Ovary (tissue), 9 donors: ENCODE measurements around the gene LYRM4. TPM values are rescaled to one million over a fixed set of nuclear protein-coding genes. Genes with fewer than 3 reads are reported as not detected.

Experiments
- DNase-seq, 5 donors: peaks; one replicate each; pipeline ENCODE4 v3.0.0-alpha.2; 2019 to 2020
- H3K27ac ChIP-seq, 2 donors: fragments of 200-600 bp; one replicate each; pipeline versions ENCODE4 v1.5.1 to v1.8.0; 2019 to 2022
- H3K27me3 ChIP-seq: fragments of 200-600 bp; one replicate; pipeline ENCODE4 v1.8.0; 2022
- H3K36me3 ChIP-seq: fragments of 200-600 bp; sonication (generic); one replicate; pipeline ENCODE4 v1.5.1; 2019
- H3K4me1 ChIP-seq: one replicate; pipeline ENCODE4 v1.8.1; 2013; ENCODE audit warnings: mild to moderate bottlenecking, moderate library complexity; ENCODE audit not compliant: insufficient read depth
- H3K4me3 ChIP-seq: fragments of 200-600 bp; sonication (generic); one replicate; pipeline ENCODE4 v1.5.1; 2017
- H3K9me3 ChIP-seq, 2 donors: fragments of 200-600 bp in 1 of 2; sonication (generic) in 1 of 2; one replicate each; pipeline versions ENCODE4 v1.5.1 to v1.8.1; 2013 to 2019; ENCODE audit warnings: mild to moderate bottlenecking in 1 of 2, moderate library complexity in 1 of 2
- EP300 ChIP-seq: sonication (generic); formaldehyde crosslinking; IDR thresholded peaks from one replicate; pipeline ENCODE4 v1.6.1; 2017; ENCODE audit warnings: antibody characterized with exemption
- POLR2A ChIP-seq: fragments of 450-650 bp; IDR thresholded peaks from one replicate; pipeline ENCODE4 v1.6.1; 2017; ENCODE audit warnings: antibody characterized with exemption, mild to moderate bottlenecking, moderate library complexity
- WGBS, 3 donors: extraction: QIAGEN DNeasy Blood & Tissue Kit in 1 of 3; methylation state at CpG; one replicate each; pipeline versions ENCODE4 v1.1.5 to v1.1.7; 2013 to 2017; 5-methylcytosine and 5-hydroxymethylcytosine counted together
- intact Hi-C, 4 donors: fragments of 100-400 bp; cut with DNase I; formaldehyde crosslinking; loops; one replicate each; pipeline versions ENCODE4 v1.11.0 to v1.15.1; 2022 to 2023
- polyA plus RNA-seq, 2 donors: library from polyadenylated mRNA; stranded (reverse); fragments of 200-250 nt in 1 of 2; fragments of 350-450 nt in 1 of 2; fragmentation: Illumina TruSeq in 1 of 2; extraction: RNeasy Lipid Tissue Mini Kit (QIAGEN cat#74804) in 1 of 2; gene quantifications; one replicate each; pipeline ENCODE4 v1.2.3, GENCODE V29; 2013 to 2014
- total RNA-seq, 7 donors: library from RNA; depleted of rRNA in 2 of 7; stranded (reverse); fragments of >200 nt in 2 of 7; fragmentation: NEBNext Ultra II Directional in 3 of 7; extraction: Animal tissue kit (Norgen Biotek cat#: 25700) in 3 of 7; gene quantifications; one replicate each; pipeline versions ENCODE4 v1.1.0 to v1.2.4, GENCODE V29; 2016 to 2023
- TF ChIP-seq, protein P1 (sequence below), 3 donors: fragments of 450-650 bp in 2 of 3; fragments of 200-600 bp in 1 of 3; IDR thresholded peaks; one replicate each; pipeline versions ENCODE4 v1.5.1 to v1.8.0; 2016 to 2022; ENCODE audit warnings: antibody characterized with exemption in 3 of 3, mild to moderate bottlenecking in 1 of 3
- donor health status: DM: no; HTN: no; CAD: no; lungs with moderate emphysema.
- donor health status: DM: no; HTN: no; CAD: no.
- donor health status: Bipolar disorder and iron deficiency.
- donor health status: DM: yes; HTN: yes; CAD: no.
- donor health status: DM: no; HTN: no; CAD: no.
- donor health status: DM: yes; HTN: yes; CAD: no.

LYRM4 gene
- total and polyA plus RNA-seq, 9 donors: 28.0 to 38.2 (median 33.6) TPM

DNA sequence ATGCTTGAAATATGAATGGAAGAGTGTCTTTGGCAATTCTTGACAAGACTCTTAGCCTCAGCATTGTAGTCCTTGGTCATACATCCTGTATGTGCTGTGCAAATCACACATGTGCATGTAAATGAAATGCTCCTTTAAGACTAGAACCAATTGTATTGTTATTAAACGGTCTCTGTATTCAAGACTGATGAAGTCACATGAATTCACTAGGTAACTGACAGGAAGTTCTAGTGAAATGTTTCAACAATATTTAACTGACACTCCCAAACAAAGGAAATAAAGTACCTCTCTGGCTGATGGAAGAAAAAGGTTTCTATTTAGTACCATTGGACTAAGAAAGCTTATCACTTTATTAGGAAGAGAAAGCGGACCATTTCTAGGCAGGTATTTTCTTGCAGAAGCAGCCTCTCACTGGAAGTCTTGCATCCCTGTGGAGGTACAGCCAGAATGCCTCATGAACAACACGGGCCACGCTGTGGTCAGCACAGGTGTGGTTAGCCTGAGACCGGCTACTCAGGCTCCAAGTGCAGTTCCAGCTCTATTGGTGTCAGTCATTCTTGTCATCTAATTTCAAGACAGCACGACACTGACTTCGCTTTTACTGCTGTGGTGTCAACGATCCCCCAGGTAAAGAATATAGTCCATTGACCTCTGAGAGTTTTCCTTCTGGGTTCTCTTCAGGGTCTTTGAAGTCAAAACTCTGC, 158.3 kb downstream of the LYRM4 start:
- WGBS, 3 donors: 90 to 92% (median 90%) methylated on average over 8 of the region's 8 CpGs
- no peaks in the 10 kb centered on the region for H3K36me3 ChIP-seq
- DNase-seq: no peak
- no peak overlapping the region for H3K27ac ChIP-seq
- no peaks in the 10 kb centered on the region for H3K4me1 ChIP-seq
- H3K27me3 ChIP-seq: no peaks in the 10 kb centered on the region
- H3K9me3 ChIP-seq: no peaks in the 10 kb centered on the region
- intact Hi-C loops: no loop called here
- no peak for TF ChIP-seq POLR2A
- no peak for TF ChIP-seq EP300
- TF ChIP-seq, protein P1, sequence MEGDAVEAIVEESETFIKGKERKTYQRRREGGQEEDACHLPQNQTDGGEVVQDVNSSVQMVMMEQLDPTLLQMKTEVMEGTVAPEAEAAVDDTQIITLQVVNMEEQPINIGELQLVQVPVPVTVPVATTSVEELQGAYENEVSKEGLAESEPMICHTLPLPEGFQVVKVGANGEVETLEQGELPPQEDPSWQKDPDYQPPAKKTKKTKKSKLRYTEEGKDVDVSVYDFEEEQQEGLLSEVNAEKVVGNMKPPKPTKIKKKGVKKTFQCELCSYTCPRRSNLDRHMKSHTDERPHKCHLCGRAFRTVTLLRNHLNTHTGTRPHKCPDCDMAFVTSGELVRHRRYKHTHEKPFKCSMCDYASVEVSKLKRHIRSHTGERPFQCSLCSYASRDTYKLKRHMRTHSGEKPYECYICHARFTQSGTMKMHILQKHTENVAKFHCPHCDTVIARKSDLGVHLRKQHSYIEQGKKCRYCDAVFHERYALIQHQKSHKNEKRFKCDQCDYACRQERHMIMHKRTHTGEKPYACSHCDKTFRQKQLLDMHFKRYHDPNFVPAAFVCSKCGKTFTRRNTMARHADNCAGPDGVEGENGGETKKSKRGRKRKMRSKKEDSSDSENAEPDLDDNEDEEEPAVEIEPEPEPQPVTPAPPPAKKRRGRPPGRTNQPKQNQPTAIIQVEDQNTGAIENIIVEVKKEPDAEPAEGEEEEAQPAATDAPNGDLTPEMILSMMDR (IDR thresholded peaks at IDR 0.05): no peak
- no peak overlapping the region for H3K4me3 ChIP-seq

DNA sequence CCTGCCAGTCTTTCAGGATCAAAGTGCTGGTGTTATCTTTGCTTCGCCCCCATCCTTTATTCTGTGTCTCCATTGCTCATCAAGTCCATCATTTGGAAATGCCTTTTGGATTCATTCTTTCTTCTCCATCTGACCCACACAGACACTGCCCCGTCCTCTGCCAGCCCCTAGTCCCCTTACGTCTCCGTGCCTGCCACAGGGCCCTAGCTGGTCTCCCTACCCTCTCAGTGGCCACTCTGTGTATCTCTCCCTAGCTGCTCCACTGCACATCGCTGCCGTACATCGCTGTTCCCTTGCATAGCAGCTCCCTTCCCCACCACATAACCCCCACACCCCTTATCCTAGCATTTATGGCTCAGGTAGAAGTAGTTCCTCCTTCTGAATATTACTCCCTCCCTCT, 159.9 kb downstream of the LYRM4 start:
- DNase-seq: no peak
- 93 to 95% (median 94%) methylated on average over 7 of the region's 7 CpGs for WGBS, 3 donors
- Histone ChIP-seq H3K36me3 (no peaks in the 10 kb centered on the region), H3K27ac (no peak overlapping the region), H3K9me3 (no peaks in the 10 kb centered on the region), H3K27me3 (no peaks in the 10 kb centered on the region), H3K4me1 (no peaks in the 10 kb centered on the region), H3K4me3 (no peak overlapping the region)
- intact Hi-C loops: no loop called here
- no peak for TF ChIP-seq POLR2A
- no peak for TF ChIP-seq EP300
- TF ChIP-seq, protein P1 (IDR thresholded peaks at IDR 0.05): no peak

DNA sequence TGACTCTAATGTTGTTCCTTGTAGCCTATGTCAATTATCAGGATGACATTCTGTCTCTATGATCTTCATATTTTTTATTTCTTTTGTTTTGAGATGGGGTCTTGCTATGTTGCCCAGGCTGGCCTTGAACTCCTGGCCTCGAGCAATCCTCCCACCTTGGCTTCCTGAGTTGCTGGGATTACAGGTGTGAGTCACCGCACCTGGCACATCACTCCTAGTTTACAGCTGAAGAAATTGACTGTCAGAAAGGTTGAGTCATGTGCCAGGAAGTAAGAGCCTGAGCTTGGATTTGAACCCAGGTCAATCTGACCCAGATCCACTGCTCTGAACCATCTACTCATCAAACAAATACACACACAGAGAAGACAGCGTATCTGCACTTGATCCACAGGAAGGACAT, 161.2 kb downstream of the LYRM4 start:
- H3K4me1 ChIP-seq: no peaks in the 10 kb centered on the region
- no peaks in the 10 kb centered on the region for H3K36me3 ChIP-seq
- H3K4me3 ChIP-seq: no peak overlapping the region
- no peak overlapping the region for H3K27ac ChIP-seq
- no peaks in the 10 kb centered on the region for H3K27me3 ChIP-seq
- intact Hi-C loops: no loop called here
- WGBS, 3 donors: 76 to 93% (median 84%) methylated on average over 3 of the region's 3 CpGs
- no peaks in the 10 kb centered on the region for H3K9me3 ChIP-seq
- DNase-seq: no peak
- no peak for TF ChIP-seq POLR2A

DNA sequence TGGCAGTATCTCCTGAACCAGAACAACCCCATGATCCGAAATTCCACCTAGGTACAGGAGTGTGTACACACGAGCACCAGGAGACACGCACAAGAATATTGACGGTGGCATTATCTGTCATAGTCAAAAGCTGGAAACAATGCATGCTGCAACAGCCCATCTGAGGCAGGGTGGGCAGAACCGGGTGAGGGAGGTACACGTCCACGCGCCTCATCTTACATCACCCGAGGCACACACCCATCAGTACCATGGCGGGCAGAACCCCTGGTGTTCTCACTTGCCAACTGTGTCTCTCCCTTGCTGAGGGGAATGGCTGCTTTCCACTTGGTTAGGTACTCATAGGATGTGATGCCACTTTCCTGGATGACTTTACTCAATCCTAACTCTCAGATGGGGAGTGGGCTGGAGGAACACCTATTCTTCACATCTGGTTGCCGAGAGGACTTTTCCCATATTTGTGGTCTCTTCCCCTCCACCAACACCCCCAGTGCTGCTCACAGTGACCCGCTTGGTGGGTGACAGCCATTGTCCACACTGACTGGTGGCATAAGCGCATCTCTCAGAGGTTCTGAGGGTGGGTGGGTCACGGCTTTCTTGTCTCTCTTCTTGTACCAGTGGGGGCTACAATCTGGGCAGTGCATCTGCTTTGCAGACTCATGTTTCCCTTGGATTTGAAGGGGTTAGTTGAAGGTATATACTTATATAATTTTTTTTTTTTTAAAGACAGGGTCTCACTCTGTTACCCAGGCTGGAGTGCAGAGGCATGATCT, 162.1 kb downstream of the LYRM4 start:
- Histone ChIP-seq H3K4me3 (no peak overlapping the region), H3K4me1 (no peaks in the 10 kb centered on the region), H3K27ac (no peak overlapping the region), H3K9me3 (no peaks in the 10 kb centered on the region), H3K36me3 (no peaks in the 10 kb centered on the region), H3K27me3 (no peaks in the 10 kb centered on the region)
- intact Hi-C loops: no loop called here
- 90 to 96% (median 92%) methylated on average over 14 of the region's 14 CpGs for WGBS, 3 donors
- DNase-seq: no peak
- TF ChIP-seq EP300: no peak
- TF ChIP-seq, protein P1 (IDR thresholded peaks at IDR 0.05): no peak
- TF ChIP-seq POLR2A: no peak

DNA sequence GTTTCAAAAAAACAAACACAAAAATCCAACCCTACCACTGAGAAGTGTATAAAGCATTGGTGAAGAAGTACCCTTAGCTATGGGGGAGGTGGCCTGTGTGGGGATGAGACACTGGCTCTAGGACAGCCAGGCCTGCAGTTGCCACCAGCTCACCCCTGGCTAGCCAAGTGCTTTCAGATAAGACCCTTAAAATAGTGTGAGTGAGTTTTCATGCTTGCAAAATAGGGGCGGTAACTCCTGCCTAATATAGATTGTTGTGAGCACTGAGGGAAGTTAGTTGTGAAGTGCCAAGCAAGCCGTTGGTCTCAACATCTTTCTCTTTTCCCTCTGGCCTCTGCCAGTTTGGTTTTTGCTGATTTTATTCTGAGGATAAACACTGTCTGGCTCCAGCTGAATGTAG, 164.3 kb downstream of the LYRM4 start:
- no peaks in the 10 kb centered on the region for H3K4me1 ChIP-seq
- no peaks in the 10 kb centered on the region for H3K27me3 ChIP-seq
- TF ChIP-seq, protein P1 (IDR thresholded peaks at IDR 0.05): no peak
- no peak for TF ChIP-seq EP300
- no peak overlapping the region for H3K4me3 ChIP-seq
- H3K27ac ChIP-seq: no peak overlapping the region
- no peak for DNase-seq
- intact Hi-C loops: no loop called here
- WGBS, 3 donors: 36 to 62% (median 42%) methylated on average over 2 of the region's 2 CpGs
- H3K36me3 ChIP-seq: no peaks in the 10 kb centered on the region
- no peaks in the 10 kb centered on the region for H3K9me3 ChIP-seq
